ENCODE results near the gene MAP2K6. TPM values are rescaled to one million over a fixed set of nuclear protein-coding genes. Genes with fewer than 3 reads are reported as not detected.

Gene MAP2K6
- total and polyA plus RNA-seq, 2 of the 8 experiments (the other 6 are each of a cell fraction or from before 2014, with no cell fraction given): 11.0 to 44.1 TPM

- H3K36me3 ChIP-seq (ENCODE audit: control insufficient read depth in 2 of 4, insufficient read depth in 4 of 4, low read length in 3 of 4): peaks cover 0 to 35% (median 4%) of the 10 kb centered on the region in 4 experiments; a peak in 5 of 8 replicates
- no peak overlapping the region for H3K4ac ChIP-seq (replicated peaks; ENCODE audit: insufficient read length, low read depth, low read length)
- H3K23me2 ChIP-seq (ENCODE audit: low read depth, low read length): no peaks in the 10 kb centered on the region
- DNase-seq (ENCODE audit: low read depth in 1 of 2, low spot score in 2 of 2) (no peak), FAIRE-seq (no peak)
- H4K20me1 ChIP-seq (replicated peaks in 1 of 2; ENCODE audit: control insufficient read depth in 1 of 2, insufficient read depth in 2 of 2, low read length in 2 of 2): no peaks in the 10 kb centered on the region
- CTCF ChIA-PET (ENCODE audit: partially characterized antibody): interaction anchor here (0.6 to 6.5 kb wide), 8 partner anchors 20 to 1003 kb away, joined by 3 to 57 read pairs (median 3); no protein-coding TSS in a partner anchor
- WGBS, 2 experiments (ENCODE audit: extremely low coverage in 1 of 2, insufficient coverage in 1 of 2, insufficient read length in 1 of 2, insufficient replicate concordance in 2 of 2, low coverage in 1 of 2, low lambda C conversion rate in 2 of 2, missing lambda C conversion rate in 1 of 2): 97% methylated on average over 4 of the region's 5 CpGs; no CpG with 5 or more reads in 1 of the 2 experiments
- H3K18ac ChIP-seq (ENCODE audit: extremely low read depth, low read length): no peak overlapping the region
- no peak overlapping the region for H3K14ac ChIP-seq (ENCODE audit: insufficient read length)
- H4K8ac ChIP-seq (ENCODE audit: extremely low read depth, insufficient read depth, low read length): no peak overlapping the region
- H2BK20ac ChIP-seq (ENCODE audit: low read length): no peak overlapping the region
- H2BK12ac ChIP-seq (ENCODE audit: low read depth, low read length): no peak overlapping the region
- H3K9ac ChIP-seq (replicated peaks in 1 of 4; ENCODE audit: extremely low read depth in 1 of 4, low read depth in 3 of 4, low read length in 3 of 4): no peak overlapping the region
- no peak overlapping the region for H2AFZ ChIP-seq (ENCODE audit: low read length)
- no peak overlapping the region for H2BK15ac ChIP-seq (ENCODE audit: low read length)
- H3K4me2 ChIP-seq (ENCODE audit: insufficient read depth in 1 of 2, low read depth in 2 of 2, low read length in 2 of 2): no peak overlapping the region
- H3K56ac ChIP-seq (replicated peaks; ENCODE audit: insufficient read length, low read depth, low read length): no peak overlapping the region
- no peak overlapping the region for H4K5ac ChIP-seq (ENCODE audit: insufficient read length, low read depth, low read length)
- no peak overlapping the region for H2AK5ac ChIP-seq (ENCODE audit: low read depth, low read length)
- no peak overlapping the region for H2BK120ac ChIP-seq (replicated peaks; ENCODE audit: low read depth, low read length)
- no peaks in the 10 kb centered on the region for H3K27me3 ChIP-seq (replicated peaks in 1 of 4; ENCODE audit: control insufficient read depth in 3 of 4, extremely low read depth in 1 of 4, insufficient read depth in 3 of 4, low read length in 3 of 4)
- no peak overlapping the region for H3K27ac ChIP-seq (ENCODE audit: low read depth, low read length)
- no peaks in the 10 kb centered on the region for H3K9me3 ChIP-seq (ENCODE audit: insufficient read depth in 2 of 2, low read depth in 1 of 2, low read length in 1 of 2)
- no peaks in the 10 kb centered on the region for H3K79me1 ChIP-seq (ENCODE audit: low read depth, low read length)
- H3K23ac ChIP-seq (ENCODE audit: insufficient read length): no peak overlapping the region
- no peak overlapping the region for H2BK5ac ChIP-seq (ENCODE audit: low read depth, low read length)
- no peak overlapping the region for H3K4me3 ChIP-seq (ENCODE audit: extremely low read depth in 1 of 4, insufficient read depth in 2 of 4, low read depth in 3 of 4, low read length in 4 of 4)
- H4K91ac ChIP-seq (replicated peaks; ENCODE audit: insufficient read length, low read length): no peak overlapping the region
- H3K79me2 ChIP-seq (ENCODE audit: control insufficient read depth in 1 of 2, insufficient read depth in 2 of 2, low read length in 2 of 2): no peaks in the 10 kb centered on the region
- POLR2A ChIA-PET (ENCODE audit: partially characterized antibody): no interaction called here
- H3K4me1 ChIP-seq (replicated peaks in 1 of 4; ENCODE audit: control insufficient read depth in 3 of 4, insufficient read depth in 4 of 4, low read length in 3 of 4): no peaks in the 10 kb centered on the region
- TF ChIP-seq EGR1 (IDR thresholded peaks at IDR 0.05; ENCODE audit: borderline replicate concordance, low read depth, low read length): no peak
- no peak for TF ChIP-seq CHD2 (IDR thresholded peaks at IDR 0.05; ENCODE audit: low read length)
- no peak for TF ChIP-seq GTF2F1 (IDR thresholded peaks at IDR 0.05; ENCODE audit: borderline replicate concordance, low read depth, low read length)
- no peak for TF ChIP-seq TEAD4 (IDR thresholded peaks at IDR 0.05; ENCODE audit: low read depth, low read length)
- no peak for TF ChIP-seq CEBPB (IDR thresholded peaks at IDR 0.05; ENCODE audit: low read depth, low read length)
- TF ChIP-seq EZH2 (IDR thresholded peaks at IDR 0.05; ENCODE audit: low read depth, low read length, severe bottlenecking): no peak
- TF ChIP-seq TAF1 (IDR thresholded peaks at IDR 0.05; ENCODE audit: low read depth, low read length): no peak
- TF ChIP-seq, protein P1, sequence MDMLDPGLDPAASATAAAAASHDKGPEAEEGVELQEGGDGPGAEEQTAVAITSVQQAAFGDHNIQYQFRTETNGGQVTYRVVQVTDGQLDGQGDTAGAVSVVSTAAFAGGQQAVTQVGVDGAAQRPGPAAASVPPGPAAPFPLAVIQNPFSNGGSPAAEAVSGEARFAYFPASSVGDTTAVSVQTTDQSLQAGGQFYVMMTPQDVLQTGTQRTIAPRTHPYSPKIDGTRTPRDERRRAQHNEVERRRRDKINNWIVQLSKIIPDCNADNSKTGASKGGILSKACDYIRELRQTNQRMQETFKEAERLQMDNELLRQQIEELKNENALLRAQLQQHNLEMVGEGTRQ (IDR thresholded peaks at IDR 0.05; ENCODE audit: low read length): no peak
- no peak for TF ChIP-seq ASH2L (IDR thresholded peaks at IDR 0.05; ENCODE audit: low read length)
- TF ChIP-seq KDM5A (IDR thresholded peaks at IDR 0.05; ENCODE audit: low read length): no peak
- TF ChIP-seq CTBP2 (IDR thresholded peaks at IDR 0.05; ENCODE audit: borderline replicate concordance, insufficient read depth, insufficient read length, low read length): no peak
- TF ChIP-seq PHF8 (conservative IDR thresholded peaks at IDR 0.05; ENCODE audit: low read depth, low read length): no peak
- no peak for TF ChIP-seq SIRT6 (IDR thresholded peaks at IDR 0.05; ENCODE audit: low read length)
- no peak for TF ChIP-seq TAF7 (optimal IDR thresholded peaks at IDR 0.05; ENCODE audit: borderline replicate concordance, low read depth, low read length)
- TF ChIP-seq SP1 (IDR thresholded peaks at IDR 0.05; ENCODE audit: low read depth, low read length): no peak
These were observed 113.5 kb downstream of the MAP2K6 start for GRCh38 chr17:69528035-69528434.

Measured in H1 (cell line).